HEK293T (cell line): ENCODE data around the gene TUBB4B.

Source experiments
- BHLHE40 ChIP-seq: fragments of 450-650 bp; IDR thresholded peaks from 2 replicates; pipeline ENCODE4 v1.6.1; 2016; ENCODE audit warnings: mild to moderate bottlenecking, moderate library complexity, borderline replicate concordance
- CTBP1 ChIP-seq: fragments of 450-650 bp; IDR thresholded peaks from 2 replicates; pipeline ENCODE4 v1.6.1; 2016; ENCODE audit warnings: borderline replicate concordance
- FOXA1 ChIP-seq: fragments of 450-650 bp; IDR thresholded peaks from 2 replicates; pipeline ENCODE4 v1.6.1; 2016; ENCODE audit warnings: mild to moderate bottlenecking
- FOXK2 ChIP-seq: fragments of 450-650 bp; IDR thresholded peaks from 2 replicates; pipeline ENCODE4 v1.6.1; 2016; ENCODE audit warnings: mild to moderate bottlenecking
- FOXM1 ChIP-seq: fragments of 450-650 bp; IDR thresholded peaks from 2 replicates; pipeline ENCODE4 v1.6.1; 2017; ENCODE audit warnings: mild to moderate bottlenecking, borderline replicate concordance
- HDGF ChIP-seq: fragments of 450-650 bp; IDR thresholded peaks from 2 replicates; pipeline ENCODE4 v1.6.1; 2017; ENCODE audit warnings: antibody characterized with exemption, borderline replicate concordance
- L3MBTL2 ChIP-seq: fragments of 450-650 bp; conservative IDR thresholded peaks from 2 replicates; pipeline ENCODE4 v1.6.1; 2016; ENCODE audit warnings: mild to moderate bottlenecking
- LEF1 ChIP-seq: fragments of 450-650 bp; IDR thresholded peaks from 2 replicates; pipeline ENCODE4 v1.6.1; 2017; ENCODE audit warnings: mild to moderate bottlenecking, borderline replicate concordance
- NFRKB ChIP-seq: fragments of 450-650 bp; IDR thresholded peaks from 2 replicates; pipeline ENCODE4 v1.6.1; 2016; ENCODE audit warnings: mild to moderate bottlenecking, moderate library complexity
- SP1 ChIP-seq: fragments of 450-650 bp; IDR thresholded peaks from 2 replicates; pipeline ENCODE4 v1.6.1; 2017
- SUZ12 ChIP-seq: fragments of 450-650 bp; IDR thresholded peaks from 2 replicates; pipeline ENCODE4 v1.6.1; 2016; ENCODE audit warnings: mild to moderate bottlenecking
- TARDBP ChIP-seq: fragments of 450-650 bp; IDR thresholded peaks from 2 replicates; pipeline ENCODE4 v1.6.1; 2016
- ZNF384 ChIP-seq: fragments of 450-650 bp; IDR thresholded peaks from 2 replicates; pipeline ENCODE4 v1.6.1; 2016
- TF ChIP-seq, protein P1 (sequence below): fragments of 450-650 bp; IDR thresholded peaks from 2 replicates; pipeline ENCODE4 v1.6.1; 2016

GRCh38 chr9:137273611-137274320 lies 32.7 kb downstream of the TUBB4B start:
- TF ChIP-seq BHLHE40 (no peak), FOXA1 (no peak), NFRKB (no peak), HDGF (no peak), FOXM1 (no peak), CTBP1 (no peak), SUZ12 (no peak), SP1 (no peak), FOXK2 (no peak), TARDBP (no peak), L3MBTL2 (no peak), ZNF384 (no peak), LEF1 (no peak)
- TF ChIP-seq, protein P1, sequence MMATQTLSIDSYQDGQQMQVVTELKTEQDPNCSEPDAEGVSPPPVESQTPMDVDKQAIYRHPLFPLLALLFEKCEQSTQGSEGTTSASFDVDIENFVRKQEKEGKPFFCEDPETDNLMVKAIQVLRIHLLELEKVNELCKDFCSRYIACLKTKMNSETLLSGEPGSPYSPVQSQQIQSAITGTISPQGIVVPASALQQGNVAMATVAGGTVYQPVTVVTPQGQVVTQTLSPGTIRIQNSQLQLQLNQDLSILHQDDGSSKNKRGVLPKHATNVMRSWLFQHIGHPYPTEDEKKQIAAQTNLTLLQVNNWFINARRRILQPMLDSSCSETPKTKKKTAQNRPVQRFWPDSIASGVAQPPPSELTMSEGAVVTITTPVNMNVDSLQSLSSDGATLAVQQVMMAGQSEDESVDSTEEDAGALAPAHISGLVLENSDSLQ, result no peak
